GM12878 (cell line): ENCODE measurements around the gene TRAF3IP1. TPM values are rescaled to one million over a fixed set of nuclear protein-coding genes. Genes with fewer than 3 reads are reported as not detected.

Source experiments
- ATAC-seq: fragments of 200-7000 bp; cut with Tn5 transposase; 3 replicates; pipeline ENCODE4 v1.9.1; 2020; ENCODE audit warnings: mild to moderate bottlenecking, moderate library complexity
- BruUV-seq: library from RNA; stranded (reverse); fragments of 400-500 nt; replicated peaks from 2 replicates; lab custom pipeline; 2021; lab: Mats Ljungman, UMichigan
- CTCF ChIA-PET: fragments of 300-600 bp; sonication (Branson Sonifier 250); formaldehyde crosslinking; extraction: SDS; loops from one replicate; lab custom pipeline; 2021; ENCODE audit warnings: inconsistent platforms; lab: Yijun Ruan, JAX
- POLR2A ChIA-PET: fragments of 350-600 bp; formaldehyde crosslinking; extraction: SDS; loops from one replicate; lab custom pipeline; 2021; ENCODE audit warnings: inconsistent platforms; lab: Charles Lee
- RAD21 ChIA-PET: fragments of 300-600 bp; sonication (Branson Sonifier 250); formaldehyde crosslinking; loops from one replicate; lab custom pipeline; 2023; ENCODE audit warnings: antibody characterized with exemption; ENCODE audit not compliant: unreplicated experiment; lab: Charles Lee
- SMC1A ChIA-PET: fragments of 300-600 bp; sonication (Branson Sonifier 250); formaldehyde crosslinking; loops from one replicate; lab custom pipeline; 2023; ENCODE audit not compliant: unreplicated experiment, uncharacterized antibody; lab: Charles Lee
- DNase-seq: peaks from one replicate; pipeline ENCODE4 v3.0.0-alpha.2; 2011; ENCODE audit warnings: low read depth, low spot score
- FAIRE-seq: peaks from 3 replicates; lab custom pipeline; 2011; peaks lifted over from hg19 to GRCh38; lab: Jason Lieb, UNC
- H2AFZ ChIP-seq: 2 replicates; pipeline ENCODE4 v1.6.0; 2011; ENCODE audit warnings: low read depth, low read length, control low read depth; ENCODE audit not compliant: control insufficient read depth
- H3K27ac ChIP-seq: 2 replicates; pipeline ENCODE4 v1.5.1; 2011; ENCODE audit warnings: control low read depth; ENCODE audit not compliant: control insufficient read depth, insufficient read depth
- H3K27me3 ChIP-seq, 2 experiments: replicated peaks in 1 of 2; 2 replicates each; pipeline versions ENCODE4 v1.6.0 to v1.6.1; 2011; ENCODE audit warnings: low read length in 1 of 2; ENCODE audit not compliant: control insufficient read depth in 2 of 2, insufficient read depth in 2 of 2
- H3K36me3 ChIP-seq, 2 experiments: 2 replicates each; pipeline ENCODE4 v1.5.1; 2011; ENCODE audit warnings: low read length in 1 of 2; ENCODE audit not compliant: control insufficient read depth in 2 of 2, insufficient read depth in 2 of 2
- H3K4me1 ChIP-seq: 2 replicates; pipeline ENCODE4 v1.6.1; 2011; ENCODE audit warnings: mild to moderate bottlenecking, low read length, moderate library complexity, mixed read lengths; ENCODE audit not compliant: control insufficient read depth, insufficient read depth
- H3K4me2 ChIP-seq: 2 replicates; pipeline ENCODE4 v1.6.0; 2011; ENCODE audit warnings: control low read depth; ENCODE audit not compliant: control insufficient read depth, insufficient read depth
- H3K4me3 ChIP-seq: fragments of 200-600 bp; sonication (generic); 2 replicates; pipeline ENCODE4 v1.5.1; 2016
- H3K79me2 ChIP-seq: 2 replicates; pipeline ENCODE4 v1.6.0; 2011; ENCODE audit warnings: low read length; ENCODE audit not compliant: control insufficient read depth, insufficient read depth
- H3K9ac ChIP-seq: 2 replicates; pipeline ENCODE4 v1.8.0; 2011; ENCODE audit warnings: low read length, control low read depth, mixed read lengths; ENCODE audit not compliant: control insufficient read depth, insufficient read depth
- H3K9me3 ChIP-seq: replicated peaks from 3 replicates; pipeline ENCODE4 v1.5.1; 2011; ENCODE audit warnings: mild to moderate bottlenecking, low read length; ENCODE audit not compliant: control insufficient read depth, insufficient read depth
- H4K20me1 ChIP-seq: 2 replicates; pipeline ENCODE4 v1.6.0; 2011; ENCODE audit not compliant: control insufficient read depth, insufficient read depth
- BHLHE40 ChIP-seq, 2 experiments: fragments of 450-650 bp in 1 of 2; IDR thresholded peaks; 2 replicates each; pipeline ENCODE4 v1.6.1; 2011 to 2017; ENCODE audit warnings: low read depth in 2 of 2, borderline replicate concordance in 1 of 2, improper control_type of control experiment in 1 of 2, low read length in 1 of 2, mild to moderate bottlenecking in 1 of 2
- EZH2 ChIP-seq: IDR thresholded peaks from 2 replicates; pipeline ENCODE4 v1.6.1; 2012; ENCODE audit warnings: low read depth, mild to moderate bottlenecking, control low read depth, inconsistent platforms, low read length, borderline replicate concordance; ENCODE audit not compliant: control insufficient read depth
- GATAD2B ChIP-seq: fragments of 450-650 bp; conservative IDR thresholded peaks from 2 replicates; pipeline ENCODE4 v1.6.1; 2017; ENCODE audit warnings: low read depth, mild to moderate bottlenecking, moderate library complexity
- NR2C1 ChIP-seq: fragments of 450-650 bp; IDR thresholded peaks from 2 replicates; pipeline ENCODE4 v1.6.1; 2017; ENCODE audit warnings: antibody characterized with exemption, mild to moderate bottlenecking, moderate library complexity
- NR2F1 ChIP-seq: fragments of 450-650 bp; conservative IDR thresholded peaks from 2 replicates; pipeline ENCODE4 v1.6.1; 2017; ENCODE audit warnings: mild to moderate bottlenecking
- PKNOX1 ChIP-seq: fragments of 450-650 bp; IDR thresholded peaks from 2 replicates; pipeline ENCODE4 v1.6.1; 2016; ENCODE audit warnings: mild to moderate bottlenecking
- SMARCA5 ChIP-seq: fragments of 450-650 bp; IDR thresholded peaks from 2 replicates; pipeline ENCODE4 v1.6.1; 2017; ENCODE audit warnings: mild to moderate bottlenecking
- WRNIP1 ChIP-seq: IDR thresholded peaks from 2 replicates; pipeline ENCODE4 v1.6.1; 2011; ENCODE audit warnings: low read depth, low read length, improper control_type of control experiment, borderline replicate concordance
- WGBS: methylation state at CpG from one replicate; pipeline ENCODE4 v1.1.6; 2016; ENCODE audit warnings: low lambda C conversion rate; ENCODE audit not compliant: insufficient replicate concordance, insufficient coverage; ENCODE audit errors: missing lambda C conversion rate; 5-methylcytosine and 5-hydroxymethylcytosine counted together
- in situ Hi-C: fragments of 300-500 bp; cut with MboI; formaldehyde crosslinking; loops from 9 replicates; pipeline ENCODE4 v1.14.3; 2018; ENCODE audit warnings: mixed read lengths
- intact Hi-C: fragments of 100-400 bp; cut with micrococcal nuclease; formaldehyde crosslinking; loops from one replicate; pipeline ENCODE4 v1.14.2; 2022; ENCODE audit not compliant: unreplicated experiment
- polyA plus RNA-seq, 11 experiments: library from polyadenylated mRNA; depleted of rRNA in 4 of 11; unstranded in 6 of 11; stranded (reverse) in 5 of 11; fragments of >200 nt; fragmentation: Nextera tagmentation in 4 of 11; fragmentation: Illumina TruSeq in 1 of 11; extraction: Ambion mirVana in 4 of 11; extraction: Trizol in 1 of 11; gene quantifications; 1 replicate in 1 of 11; 2 replicates in 10 of 11; pipeline versions ENCODE4 v1.2.1 to v1.2.3, GENCODE V29; 2011 to 2016; ENCODE audit warnings: inconsistent platforms in 2 of 11, missing spikeins in 2 of 11, low read depth in 1 of 11
- total RNA-seq, 4 experiments: library from RNA; depleted of rRNA in 3 of 4; stranded (reverse); fragments of >200 nt in 3 of 4; fragmentation: Illumina TruSeq in 1 of 4; extraction: Trizol in 1 of 4; gene quantifications; 2 replicates each; pipeline versions ENCODE4 v1.2.1 to v1.2.3, GENCODE V29; 2013 to 2021

Gene TRAF3IP1
- total and polyA plus RNA-seq, 10 of the 15 experiments (the other 5 are each of a cell fraction or from before 2014, with no cell fraction given): 1.6 to 7.5 (median 3.6) TPM

- Histone ChIP-seq H3K4me1 (peaks cover 8% of the 10 kb centered on the region), H3K4me3 (no peak overlapping the region), H3K79me2 (no peaks in the 10 kb centered on the region), H3K9ac (no peak overlapping the region), H3K27ac (no peak overlapping the region), H4K20me1 (no peaks in the 10 kb centered on the region), H2AFZ (peak overlapping the region; percentile 24; the same call in 1 of the 2 replicates), H3K4me2 (no peak overlapping the region), H3K36me3 (no peaks in the 10 kb centered on the region), H3K27me3 (no peaks in the 10 kb centered on the region), H3K9me3 (no peaks in the 10 kb centered on the region)
- BruUV-seq: no TSS peak
- ChIA-PET RAD21 (no interaction called here), SMC1A (no interaction called here), POLR2A (interaction anchor here (0.6 kb wide), 1 partner anchor 120 kb away, joined by 3 read pairs; no protein-coding TSS in a partner anchor), CTCF (no interaction called here)
- intact Hi-C loops (no loop called here), in situ Hi-C loops (no loop called here)
- ATAC-seq (peak; percentile 49), DNase-seq (no peak), FAIRE-seq (no peak)
- WGBS: 74% methylated on average over 14 of the region's 15 CpGs
- TF ChIP-seq GATAD2B: no peak
- TF ChIP-seq SMARCA5: no peak
- TF ChIP-seq EZH2: no peak
- no peak for TF ChIP-seq PKNOX1
- peak; percentile 61 for TF ChIP-seq NR2C1
- peak in 1 of 2 experiments; percentile 38; a peak in 1 of 4 replicates for TF ChIP-seq BHLHE40 (IDR thresholded peaks at IDR 0.05; ENCODE audit: borderline replicate concordance in 1 of 2, low read depth in 2 of 2, low read length in 1 of 2)
- TF ChIP-seq NR2F1: peak; percentile 73
- TF ChIP-seq WRNIP1: no peak
These were observed 58.9 kb downstream of the TRAF3IP1 start for GRCh38 chr2:238379096-238379810.
